ENCODE measurements around the gene CDK5R2.

Gene CDK5R2

GRCh38 chr2:218997731-218998130 is 38.3 kb downstream of the CDK5R2 start:
- no peak for DNase-seq (ENCODE audit: low read depth)
- TF ChIP-seq CTCF (IDR thresholded peaks at IDR 0.05; ENCODE audit: control insufficient read depth, insufficient read depth, low read depth, low read length, missing control alignments): no peak
- no peak overlapping the region for H3K4me3 ChIP-seq (ENCODE audit: control insufficient read depth, low read depth, low read length)

DNA sequence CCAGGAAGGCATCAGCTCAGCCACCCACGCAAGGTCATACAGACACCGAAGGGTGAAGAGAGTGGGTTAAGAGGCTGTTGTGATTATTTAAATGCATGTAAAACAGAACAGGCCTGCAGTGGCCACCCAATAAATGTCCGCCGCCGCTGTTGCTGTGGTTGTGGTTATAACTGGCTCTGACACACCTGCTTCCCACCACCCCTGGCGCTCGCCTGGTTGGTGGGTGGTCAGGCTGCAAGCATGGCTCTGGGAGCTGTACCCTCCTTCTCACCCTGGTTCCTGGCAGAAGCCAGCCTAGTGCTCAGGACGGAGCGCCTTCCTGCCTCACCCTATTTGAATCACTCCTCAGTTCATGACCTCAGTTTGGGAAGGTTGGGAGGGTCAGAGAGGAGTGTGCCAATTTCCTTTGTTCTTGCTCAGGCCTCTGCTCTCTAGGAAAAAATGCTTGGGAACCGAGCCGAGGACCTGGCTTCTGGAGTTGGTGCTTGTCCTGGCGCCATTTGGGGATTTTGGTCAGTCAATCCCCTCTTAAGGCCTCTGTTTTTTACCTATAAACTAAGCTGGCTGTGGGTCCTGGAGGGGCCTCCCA is 39.0 kb downstream of the CDK5R2 start:
- TF ChIP-seq CTCF (IDR thresholded peaks at IDR 0.05; ENCODE audit: control insufficient read depth, insufficient read depth, low read depth, low read length, missing control alignments): no peak
- DNase-seq (ENCODE audit: low read depth): no peak
- no peak overlapping the region for H3K4me3 ChIP-seq (ENCODE audit: control insufficient read depth, low read depth, low read length)

GRCh38 chr2:218999021-218999880 is 39.8 kb downstream of the CDK5R2 start:
- TF ChIP-seq CTCF (IDR thresholded peaks at IDR 0.05; ENCODE audit: control insufficient read depth, insufficient read depth, low read depth, low read length, missing control alignments): no peak
- no peak for DNase-seq (ENCODE audit: low read depth)
- H3K4me3 ChIP-seq (ENCODE audit: control insufficient read depth, low read depth, low read length): no peak overlapping the region

GRCh38 chr2:218999881-219000568 is 40.6 kb downstream of the CDK5R2 start:
- no peak overlapping the region for H3K4me3 ChIP-seq (ENCODE audit: control insufficient read depth, low read depth, low read length)
- no peak for DNase-seq (ENCODE audit: low read depth)

DNA sequence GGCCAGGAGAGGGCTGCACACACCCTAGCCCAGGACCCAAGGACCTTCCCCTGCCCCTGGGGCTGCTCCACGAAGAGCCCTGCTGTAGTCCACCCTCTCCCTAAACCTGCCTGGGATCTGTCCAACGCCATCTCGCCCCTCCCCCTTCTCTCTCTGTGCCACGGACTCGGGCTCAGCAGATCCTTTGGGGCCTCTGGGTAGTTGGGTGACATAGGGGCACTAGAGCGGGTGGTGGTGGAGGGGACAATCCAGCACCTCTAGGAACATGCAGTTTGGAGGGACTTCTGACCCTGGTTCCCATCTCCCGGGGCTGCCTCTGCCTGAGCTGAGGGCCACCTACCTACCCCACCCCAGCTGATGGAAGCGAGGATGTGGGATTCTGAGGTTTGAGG is 41.1 kb downstream of the CDK5R2 start:
- no peak overlapping the region for H3K4me3 ChIP-seq (ENCODE audit: control insufficient read depth, low read depth, low read length)
- no peak for TF ChIP-seq CTCF (IDR thresholded peaks at IDR 0.05; ENCODE audit: control insufficient read depth, insufficient read depth, low read depth, low read length, missing control alignments)
- DNase-seq (ENCODE audit: low read depth): no peak

More at GRCh38 chr2:218999881-219000568, 40.6 kb downstream of the CDK5R2 start:
- TF ChIP-seq CTCF (IDR thresholded peaks at IDR 0.05; ENCODE audit: control insufficient read depth, insufficient read depth, low read depth, low read length, missing control alignments): no peak

DNA sequence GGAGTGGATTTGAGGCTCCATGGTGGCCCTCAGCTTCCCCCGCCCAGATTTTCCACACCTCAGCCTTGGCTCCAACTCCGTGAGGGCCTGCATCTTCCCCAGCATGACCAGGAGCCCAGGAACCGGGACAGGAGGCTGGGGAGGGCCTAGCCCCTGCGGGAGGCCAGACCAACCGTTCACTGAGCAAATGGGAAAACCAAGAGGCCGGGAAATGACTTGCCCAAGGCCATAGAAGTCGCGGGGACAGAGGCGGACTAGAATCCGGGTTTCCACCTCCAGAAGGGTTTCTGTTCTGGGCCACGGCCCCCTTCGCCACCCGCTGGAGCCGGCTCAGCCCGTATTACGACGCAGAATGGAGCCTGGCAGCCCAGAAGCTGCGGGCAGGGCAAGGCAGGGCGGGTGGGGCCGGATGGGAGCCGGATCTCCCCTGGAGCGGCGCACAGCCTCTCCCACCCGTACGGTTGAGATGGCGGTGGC is 41.7 kb downstream of the CDK5R2 start:
- no peak overlapping the region for H3K4me3 ChIP-seq (ENCODE audit: control insufficient read depth, low read depth, low read length)
- no peak for DNase-seq (ENCODE audit: low read depth)
- no peak for TF ChIP-seq CTCF (IDR thresholded peaks at IDR 0.05; ENCODE audit: control insufficient read depth, insufficient read depth, low read depth, low read length, missing control alignments)
